Lower leg skin (tissue), 3 donors: Measurements from ENCODE around the gene PSIP1.
"Not testable (repeated sequence)": the region's sequence is repeated elsewhere in the genome, so short reads cannot be mapped to it uniquely, and the experiment has no call there.

ENCODE experiments used
- CTCF ChIP-seq, 3 donors: fragments of 450-650 bp; IDR thresholded peaks; one replicate each; pipeline ENCODE4 v1.5.1; 2016; ENCODE audit warnings: antibody characterized with exemption in 3 of 3, mild to moderate bottlenecking in 3 of 3, moderate library complexity in 2 of 3
- POLR2A ChIP-seq, 2 donors: fragments of 450-650 bp; IDR thresholded peaks; one replicate each; pipeline ENCODE4 v1.6.1; 2016 to 2017; ENCODE audit warnings: antibody characterized with exemption in 2 of 2, mild to moderate bottlenecking in 1 of 2, moderate library complexity in 1 of 2

DNA sequence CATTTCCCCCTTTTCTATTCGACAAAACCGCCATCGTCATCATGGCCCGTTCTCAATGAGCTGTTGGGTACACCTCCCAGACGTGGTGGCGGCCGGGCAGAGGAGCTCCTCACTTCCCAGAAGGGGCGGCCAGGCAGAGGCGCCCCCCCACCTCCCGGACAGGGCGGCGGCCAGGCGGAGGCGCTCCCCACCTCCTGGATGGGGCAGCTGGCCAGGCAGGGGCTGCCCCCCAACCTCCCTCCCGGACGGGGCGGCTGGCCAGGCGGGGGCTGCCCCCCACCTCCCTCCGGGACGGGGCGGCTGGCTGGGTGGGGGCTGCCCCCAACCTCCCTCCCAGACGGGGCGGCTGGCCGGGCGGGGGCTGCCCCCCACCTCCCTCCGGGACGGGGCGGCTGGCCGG lies 68.9 kb downstream of the PSIP1 start:
- not testable (repeated sequence) for TF ChIP-seq CTCF, POLR2A (IDR thresholded peaks at IDR 0.05)
